GM12892 (cell line): ENCODE measurements around the gene EGFLAM.

Experiments used
- POLR2A ChIP-seq: IDR thresholded peaks from 2 replicates; pipeline ENCODE4 v1.6.1; 2011; ENCODE audit warnings: low read depth, low read length, control low read depth
- POLR2AphosphoS5 ChIP-seq: IDR thresholded peaks from 2 replicates; pipeline ENCODE4 v1.6.1; 2011; ENCODE audit warnings: low read depth, low read length, control low read depth
- TAF1 ChIP-seq: IDR thresholded peaks from 2 replicates; pipeline ENCODE4 v1.6.1; 2011; ENCODE audit warnings: low read depth, mild to moderate bottlenecking, control low read depth, low read length, borderline replicate concordance

DNA sequence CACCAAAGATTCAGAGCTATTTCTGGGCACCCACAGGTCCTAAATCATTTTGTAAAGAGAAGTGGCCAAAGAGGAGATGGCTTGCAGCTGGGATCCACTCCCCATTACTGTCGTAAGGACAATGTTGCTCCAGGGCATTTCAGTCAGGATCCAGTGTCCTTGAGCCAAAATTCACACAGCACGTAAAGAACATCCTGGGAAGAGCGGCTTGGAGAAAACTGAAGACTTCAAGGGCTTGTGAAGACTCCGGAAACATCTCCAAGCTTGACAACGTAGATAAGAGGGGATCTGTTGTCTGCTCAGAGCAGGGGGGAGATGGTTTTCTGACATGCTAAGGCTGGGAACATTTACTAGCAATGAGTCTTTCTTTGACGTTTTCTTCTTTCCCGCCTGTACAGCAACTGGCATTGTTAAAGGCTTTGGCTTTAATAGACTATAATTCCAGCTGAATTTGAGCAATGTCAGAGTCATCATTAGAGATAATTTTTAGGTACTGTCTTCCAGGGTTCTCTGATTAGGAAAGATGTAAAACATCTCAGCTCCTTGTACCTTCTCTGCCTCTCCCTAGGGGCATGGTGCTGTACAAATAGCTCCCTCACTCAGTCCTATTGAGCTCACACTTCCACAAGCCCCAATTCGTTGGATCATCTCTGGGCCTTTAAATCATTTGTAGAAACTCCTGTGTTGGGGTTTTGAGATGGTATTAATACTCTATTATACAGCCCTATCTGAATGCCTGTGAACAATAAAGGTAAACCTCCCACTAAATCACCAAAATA lies 39.7 kb downstream of the EGFLAM start:
- no peak for TF ChIP-seq POLR2AphosphoS5
- no peak for TF ChIP-seq POLR2A
- no peak for TF ChIP-seq TAF1
